Glutamatergic neuron (in vitro differentiated cells): ENCODE data around the gene F12. TPM values are rescaled to one million over a fixed set of nuclear protein-coding genes. Genes with fewer than 3 reads are reported as not detected.

ENCODE experiments used
- DNase-seq: peaks from one replicate; pipeline ENCODE4 v3.0.0; 2022
- H3K27ac Mint-ChIP-seq: one replicate; pipeline ENCODE4 v1.8.0; 2020; ENCODE audit warnings: mild to moderate bottlenecking, mixed read lengths, inconsistent platforms; ENCODE audit not compliant: unreplicated experiment
- H3K27me3 Mint-ChIP-seq: one replicate; pipeline ENCODE4 v1.8.0; 2020; ENCODE audit warnings: mild to moderate bottlenecking, moderate library complexity, mixed read lengths, inconsistent platforms; ENCODE audit not compliant: unreplicated experiment
- H3K36me3 Mint-ChIP-seq: one replicate; pipeline ENCODE4 v1.8.0; 2020; ENCODE audit warnings: mild to moderate bottlenecking, mixed read lengths, inconsistent platforms; ENCODE audit not compliant: unreplicated experiment
- H3K4me1 Mint-ChIP-seq: one replicate; pipeline ENCODE4 v1.8.0; 2020; ENCODE audit warnings: mild to moderate bottlenecking, low read depth, mixed read lengths, inconsistent platforms; ENCODE audit not compliant: unreplicated experiment
- H3K4me3 Mint-ChIP-seq: one replicate; pipeline ENCODE4 v1.8.0; 2020; ENCODE audit warnings: mild to moderate bottlenecking, mixed read lengths, inconsistent platforms; ENCODE audit not compliant: unreplicated experiment
- H3K9me3 Mint-ChIP-seq: one replicate; pipeline ENCODE4 v1.8.0; 2020; ENCODE audit warnings: mild to moderate bottlenecking, moderate library complexity, mixed read lengths, inconsistent platforms; ENCODE audit not compliant: unreplicated experiment
- long read RNA-seq: library from polyadenylated mRNA; unstranded; transcript quantifications from one replicate; pipeline ENCODE4 v2.0.0, GENCODE V29; 2020; ENCODE audit not compliant: unreplicated experiment
- total RNA-seq: library from RNA; stranded (reverse); fragmentation: NEBNext Ultra II Directional; extraction: Animal tissue kit (Norgen Biotek cat#: 25700); gene quantifications from one replicate; pipeline ENCODE4 v1.2.1, GENCODE V29; 2021; ENCODE audit not compliant: unreplicated experiment
- TF ChIP-seq, protein P1 (sequence below): fragments of 200-600 bp; sonication (generic); IDR thresholded peaks from one replicate; pipeline ENCODE4 v1.5.0; 2021; ENCODE audit not compliant: partially characterized antibody, unreplicated experiment

F12 gene
- total RNA-seq = 5.4 TPM
- long read RNA-seq, partial matches to known transcripts = 2 of 4 reads
- long read RNA-seq, other reads (novel, unspliced or antisense) = 1 of 4 reads

GRCh38 chr5:177409043-177409801, at the start of gene F12:
F12 (minus strand) TSS chr5:177409564; CDS start chr5:177409527, 37 bp downstream.
- Mint-ChIP-seq H3K27me3 (peaks cover 10% of the 10 kb centered on the region), H3K36me3 (no peaks in the 10 kb centered on the region)

DNA sequence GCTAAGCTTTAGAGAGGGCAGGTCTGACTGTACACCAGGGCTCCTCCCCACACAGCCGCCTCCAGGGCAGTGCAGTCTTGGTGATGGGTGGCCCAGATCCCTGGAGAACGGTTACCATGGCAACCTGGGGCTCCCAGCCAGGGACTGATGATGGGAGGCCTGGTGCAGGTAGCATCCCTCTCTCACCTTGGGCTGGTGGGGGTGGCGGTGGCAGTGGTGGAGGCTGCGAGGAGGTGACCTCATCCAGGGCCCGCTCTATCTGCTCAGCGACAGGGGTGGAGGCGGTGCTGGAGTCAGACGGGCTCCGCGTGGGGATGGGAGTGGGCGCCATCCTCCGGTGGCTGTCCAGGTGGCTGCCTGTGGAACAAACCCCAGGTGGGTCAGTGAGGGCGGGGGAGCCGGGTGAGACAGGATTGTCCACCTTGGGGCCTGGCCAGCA, 49.6 kb upstream of the F12 start:
- Mint-ChIP-seq H3K27ac (peak overlapping the region; percentile 43), H3K4me1 (peaks cover 19% of the 10 kb centered on the region), H3K9me3 (peaks cover 36% of the 10 kb centered on the region), H3K27me3 (peaks cover 34% of the 10 kb centered on the region), H3K36me3 (peaks cover 5% of the 10 kb centered on the region), H3K4me3 (no peak overlapping the region)
- DNase-seq = peak; percentile 58
- TF ChIP-seq, protein P1, sequence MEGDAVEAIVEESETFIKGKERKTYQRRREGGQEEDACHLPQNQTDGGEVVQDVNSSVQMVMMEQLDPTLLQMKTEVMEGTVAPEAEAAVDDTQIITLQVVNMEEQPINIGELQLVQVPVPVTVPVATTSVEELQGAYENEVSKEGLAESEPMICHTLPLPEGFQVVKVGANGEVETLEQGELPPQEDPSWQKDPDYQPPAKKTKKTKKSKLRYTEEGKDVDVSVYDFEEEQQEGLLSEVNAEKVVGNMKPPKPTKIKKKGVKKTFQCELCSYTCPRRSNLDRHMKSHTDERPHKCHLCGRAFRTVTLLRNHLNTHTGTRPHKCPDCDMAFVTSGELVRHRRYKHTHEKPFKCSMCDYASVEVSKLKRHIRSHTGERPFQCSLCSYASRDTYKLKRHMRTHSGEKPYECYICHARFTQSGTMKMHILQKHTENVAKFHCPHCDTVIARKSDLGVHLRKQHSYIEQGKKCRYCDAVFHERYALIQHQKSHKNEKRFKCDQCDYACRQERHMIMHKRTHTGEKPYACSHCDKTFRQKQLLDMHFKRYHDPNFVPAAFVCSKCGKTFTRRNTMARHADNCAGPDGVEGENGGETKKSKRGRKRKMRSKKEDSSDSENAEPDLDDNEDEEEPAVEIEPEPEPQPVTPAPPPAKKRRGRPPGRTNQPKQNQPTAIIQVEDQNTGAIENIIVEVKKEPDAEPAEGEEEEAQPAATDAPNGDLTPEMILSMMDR = no peak

More at GRCh38 chr5:177409043-177409801, at the start of gene F12:
- H3K27ac Mint-ChIP-seq = no peak within 1 kb of the TSS
- H3K4me3 Mint-ChIP-seq = no peak within 1 kb of the TSS
- DNase-seq = no peak
- peaks cover 3% of the 10 kb centered on the region for H3K9me3 Mint-ChIP-seq
- TF ChIP-seq, protein P1 = no peak
- peaks cover 2% of the 10 kb centered on the region for H3K4me1 Mint-ChIP-seq

DNA sequence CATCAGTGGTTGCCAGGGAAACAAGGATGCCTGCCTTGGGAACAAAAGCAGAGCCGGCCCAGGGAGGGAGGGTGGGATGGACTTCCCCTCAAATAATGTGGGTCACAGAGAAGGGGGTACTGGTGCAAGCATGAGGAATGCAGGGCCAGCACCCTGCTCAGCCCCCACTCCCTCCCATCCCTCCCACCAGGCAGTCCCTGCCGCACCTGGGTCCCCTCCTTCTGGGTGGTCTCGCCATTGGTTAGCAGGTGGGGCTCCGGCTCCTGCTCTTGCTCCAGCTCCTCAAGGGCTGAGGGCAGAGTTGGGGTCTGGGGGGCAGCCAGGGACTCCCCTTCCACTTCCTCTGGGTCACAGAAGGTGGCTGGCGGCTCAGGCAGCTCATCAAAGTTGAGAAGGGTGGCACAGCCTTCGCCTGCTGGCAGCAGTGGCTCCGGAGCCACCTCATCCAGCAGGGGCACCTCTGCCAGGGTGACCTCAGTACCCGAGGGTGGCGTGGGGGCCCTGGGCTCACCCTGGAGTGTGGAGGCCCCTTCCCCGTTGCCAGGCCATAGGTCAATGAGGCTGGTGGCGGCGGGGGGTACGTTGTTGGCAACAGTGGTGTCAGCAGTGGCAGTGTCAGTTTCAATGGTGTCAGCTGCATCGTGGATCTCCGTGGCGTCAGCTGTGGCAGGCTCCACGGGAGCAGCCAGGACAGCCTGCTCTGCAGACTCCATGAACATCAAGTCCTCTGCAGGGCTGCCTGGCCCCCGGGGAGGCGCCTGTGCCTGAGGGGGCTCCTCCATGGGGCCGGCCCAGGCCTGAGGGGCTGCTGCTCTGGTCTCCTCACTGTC, 48.7 kb upstream of the F12 start:
- DNase-seq = no peak
- Mint-ChIP-seq H3K4me3 (peak overlapping the region; percentile 88), H3K9me3 (peaks cover 36% of the 10 kb centered on the region), H3K36me3 (peaks cover 5% of the 10 kb centered on the region), H3K27me3 (peaks cover 39% of the 10 kb centered on the region), H3K4me1 (peaks cover 20% of the 10 kb centered on the region), H3K27ac (peak overlapping the region; percentile 88)
- TF ChIP-seq, protein P1 = peak; percentile 49

DNA sequence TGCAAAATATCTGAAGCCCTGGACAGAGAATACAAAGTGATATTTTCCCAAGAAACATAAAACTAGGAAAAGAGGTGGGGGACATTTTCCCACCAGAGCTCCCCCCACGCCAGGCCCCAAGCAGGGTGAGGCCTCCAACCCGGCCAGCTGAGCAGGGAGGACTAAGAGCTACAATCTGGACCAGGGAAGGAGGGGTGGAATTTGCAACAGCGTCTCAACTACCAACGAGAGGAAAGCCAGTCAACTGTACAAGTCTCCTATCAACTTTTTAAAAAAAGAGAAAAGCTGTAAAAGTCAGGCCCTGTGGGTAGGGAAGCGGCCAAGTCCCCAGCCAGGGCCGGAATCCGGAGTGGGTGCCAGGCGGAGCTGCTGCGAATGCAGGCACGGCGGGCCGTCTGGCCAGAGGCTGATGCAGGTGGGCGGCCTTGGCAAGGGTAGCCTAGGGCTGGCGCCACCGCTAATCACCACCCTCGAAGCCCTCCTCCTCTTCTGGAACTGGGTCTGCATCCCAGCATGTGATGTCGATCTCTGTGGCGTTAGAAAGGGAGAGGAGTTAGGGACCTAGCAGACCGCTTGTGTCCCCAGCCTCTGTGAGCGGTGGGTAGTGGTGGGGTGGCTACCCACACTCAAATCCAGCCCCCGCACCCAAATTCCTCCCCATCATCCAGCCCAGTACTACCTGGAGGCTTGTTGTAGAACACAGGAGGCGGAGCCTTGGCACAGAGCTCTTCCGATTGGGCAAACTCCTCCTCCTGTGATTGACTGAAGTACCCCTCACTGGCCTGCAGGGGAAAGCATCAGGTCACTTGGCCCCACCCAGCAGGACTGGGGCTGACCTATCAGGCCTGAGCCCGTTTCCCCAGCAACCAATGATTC, 47.9 kb upstream of the F12 start:
- peak overlapping the region; percentile 88 for H3K27ac Mint-ChIP-seq
- H3K4me3 Mint-ChIP-seq = peak overlapping the region; percentile 88
- peaks cover 41% of the 10 kb centered on the region for H3K27me3 Mint-ChIP-seq
- peak; percentile 87 for DNase-seq
- H3K36me3 Mint-ChIP-seq = peaks cover 5% of the 10 kb centered on the region
- H3K9me3 Mint-ChIP-seq = peaks cover 38% of the 10 kb centered on the region
- TF ChIP-seq, protein P1 = peak; percentile 80
- H3K4me1 Mint-ChIP-seq = peaks cover 17% of the 10 kb centered on the region
